HepG2 (cell line): ENCODE data around the gene ADH4. TPM values are rescaled to one million over a fixed set of nuclear protein-coding genes. Genes with fewer than 3 reads are reported as not detected.

Source experiments
- ARID2 ChIP-seq: sonication (generic); formaldehyde crosslinking; IDR thresholded peaks from 2 replicates; pipeline ENCODE4 v1.8.1; 2022; ENCODE audit warnings: mild to moderate bottlenecking, missing genetic modification reagents, borderline replicate concordance
- CEBPB ChIP-seq: IDR thresholded peaks from 2 replicates; pipeline ENCODE4 v1.6.1; 2011; ENCODE audit warnings: low read depth, low read length, improper control_type of control experiment, borderline replicate concordance
- ESRRA ChIP-seq: sonication (generic); formaldehyde crosslinking; IDR thresholded peaks from 2 replicates; pipeline ENCODE4 v1.5.1; 2020; ENCODE audit warnings: mild to moderate bottlenecking, low read depth, missing genetic modification reagents
- HMG20A ChIP-seq: IDR thresholded peaks from 2 replicates; pipeline ENCODE4 v1.6.1; 2016; ENCODE audit warnings: borderline replicate concordance
- MLLT10 ChIP-seq: sonication (generic); formaldehyde crosslinking; IDR thresholded peaks from 2 replicates; pipeline ENCODE4 v1.4.0; 2020; ENCODE audit warnings: missing genetic modification reagents
- NCOA2 ChIP-seq: sonication (generic); formaldehyde crosslinking; IDR thresholded peaks from 2 replicates; pipeline ENCODE4 v1.8.0; 2022; ENCODE audit warnings: inconsistent platforms
- RBM22 ChIP-seq: fragments of 200-400 bp; formaldehyde crosslinking; optimal IDR thresholded peaks from 2 replicates; pipeline ENCODE3; 2017; ENCODE audit warnings: mild to moderate bottlenecking, low read length, moderate library complexity
- RBM39 ChIP-seq: fragments of 200-400 bp; formaldehyde crosslinking; IDR thresholded peaks from one replicate; pipeline ENCODE4 v1.6.1; 2018; ENCODE audit warnings: antibody characterized with exemption, mild to moderate bottlenecking, low read depth, low read length; ENCODE audit not compliant: poor library complexity, severe bottlenecking
- RFX3 ChIP-seq: IDR thresholded peaks from 2 replicates; pipeline ENCODE4 v1.6.1; 2016; ENCODE audit warnings: missing biosample characterization, missing genetic modification reagents
- RFX5 ChIP-seq: IDR thresholded peaks from 2 replicates; pipeline ENCODE4 v1.6.1; 2011; ENCODE audit warnings: low read depth, low read length, improper control_type of control experiment
- RNF219 ChIP-seq: sonication (generic); formaldehyde crosslinking; IDR thresholded peaks from 2 replicates; pipeline ENCODE4 v1.5.0; 2020; ENCODE audit warnings: mild to moderate bottlenecking, missing genetic modification reagents
- SP140L ChIP-seq: sonication (generic); formaldehyde crosslinking; IDR thresholded peaks from 2 replicates; pipeline ENCODE4 v1.4.0; 2020; ENCODE audit warnings: missing genetic modification reagents, borderline replicate concordance
- TEAD2 ChIP-seq: sonication (generic); formaldehyde crosslinking; IDR thresholded peaks from 2 replicates; pipeline ENCODE4 v1.9.0; 2021; ENCODE audit warnings: missing genetic modification reagents
- ZC3H4 ChIP-seq: sonication (generic); formaldehyde crosslinking; IDR thresholded peaks from 2 replicates; pipeline ENCODE4 v1.4.0; 2020; ENCODE audit warnings: missing genetic modification reagents, borderline replicate concordance
- ZFP90 ChIP-seq: sonication (generic); formaldehyde crosslinking; IDR thresholded peaks from 2 replicates; pipeline ENCODE4 v1.8.0; 2022; ENCODE audit warnings: missing genetic modification reagents, mild to moderate bottlenecking, inconsistent platforms, borderline replicate concordance
- ZNF121 ChIP-seq: sonication (generic); formaldehyde crosslinking; IDR thresholded peaks from 2 replicates; pipeline ENCODE4 v1.5.0; 2020; ENCODE audit warnings: mild to moderate bottlenecking, missing genetic modification reagents
- ZNF160 ChIP-seq: sonication (generic); formaldehyde crosslinking; IDR thresholded peaks from 2 replicates; pipeline ENCODE4 v1.8.0; 2022; ENCODE audit warnings: mild to moderate bottlenecking, inconsistent platforms, missing genetic modification reagents
- ZNF253 ChIP-seq: sonication (generic); formaldehyde crosslinking; IDR thresholded peaks from 2 replicates; pipeline ENCODE4 v1.8.0; 2022; ENCODE audit warnings: mild to moderate bottlenecking, missing genetic modification reagents, borderline replicate concordance
- ZNF318 ChIP-seq: sonication (generic); formaldehyde crosslinking; IDR thresholded peaks from 2 replicates; pipeline ENCODE4 v1.4.0; 2020; ENCODE audit warnings: mild to moderate bottlenecking, missing genetic modification reagents
- ZNF484 ChIP-seq: sonication (generic); formaldehyde crosslinking; IDR thresholded peaks from 2 replicates; pipeline ENCODE4 v1.5.1; 2020; ENCODE audit warnings: mild to moderate bottlenecking, low read depth, missing genetic modification reagents, borderline replicate concordance
- ZNF567 ChIP-seq: sonication (generic); formaldehyde crosslinking; IDR thresholded peaks from 2 replicates; pipeline ENCODE4 v1.8.1; 2023; ENCODE audit warnings: mild to moderate bottlenecking, missing genetic modification reagents, borderline replicate concordance
- polyA plus RNA-seq, 8 experiments: library from polyadenylated mRNA; depleted of rRNA in 3 of 8; stranded (reverse) in 7 of 8; unstranded in 1 of 8; fragments of >200 nt; fragmentation: Illumina TruSeq in 4 of 8; extraction: Trizol in 4 of 8; gene quantifications; 2 replicates each; pipeline versions ENCODE4 v1.2.1 to v1.2.3, GENCODE V29; 2011 to 2016; ENCODE audit warnings: low read depth in 4 of 8, missing spikeins in 1 of 8, mixed read lengths in 1 of 8; ENCODE audit not compliant: insufficient read depth in 1 of 8
- total RNA-seq, 5 experiments: library from RNA; depleted of rRNA; stranded (reverse); fragments of >200 nt; fragmentation: Illumina TruSeq; extraction: Trizol; gene quantifications; 2 replicates each; pipeline ENCODE4 v1.2.3, GENCODE V29; 2016; ENCODE audit warnings: low read depth in 1 of 5

ADH4 gene
- total and polyA plus RNA-seq, 2 of the 13 experiments (the other 11 are each of a cell fraction or from before 2014, with no cell fraction given) = 24.3 to 31.1 TPM

- TF ChIP-seq RNF219 (CRISPR knock-in tag) (no peak), NCOA2 (peak; percentile 62; the same call in 1 of the 2 replicates), ARID2 (CRISPR knock-in tag) (no peak), ZNF567 (CRISPR knock-in tag) (no peak), TEAD2 (no peak), CEBPB (peak; percentile 89), ESRRA (CRISPR knock-in tag) (no peak), ZNF318 (CRISPR knock-in tag) (no peak), ZNF484 (CRISPR knock-in tag) (no peak), ZNF121 (no peak), ZFP90 (no peak), ZNF253 (CRISPR knock-in tag) (no peak), RBM22 (no peak), RBM39 (no peak), ZC3H4 (CRISPR knock-in tag) (no peak), MLLT10 (CRISPR knock-in tag) (no peak), ZNF160 (no peak), HMG20A (CRISPR knock-in tag) (peak; percentile 66; the same call in 1 of the 2 replicates), RFX5 (no peak), SP140L (no peak), RFX3 (CRISPR knock-in tag) (no peak)
Measured at GRCh38 chr4:99144070-99144469, at the start of gene ADH4 (continued).
